Heart right ventricle (tissue), 16 donors: Measurements from ENCODE around the gene ARID5B. TPM values are rescaled to one million over a fixed set of nuclear protein-coding genes. Genes with fewer than 3 reads are reported as not detected.
"Not testable (repeated sequence)": the region's sequence is repeated elsewhere in the genome, so short reads cannot be mapped to it uniquely, and the experiment has no call there.

ENCODE experiments used
- ATAC-seq, 8 donors: fragments of 200-7000 bp; cut with Tn5 transposase; one replicate each; pipeline ENCODE4 v1.9.1; 2020; ENCODE audit warnings: mild to moderate bottlenecking in 8 of 8, moderate library complexity in 8 of 8, moderate number of reproducible peaks in 1 of 8
- DNase-seq, 2 donors: peaks; one replicate each; pipeline ENCODE4 v3.0.0-alpha.2; 2020
- H3K27ac ChIP-seq, 10 donors: fragments of 200-600 bp; sonication (generic) in 2 of 10; one replicate each; pipeline versions ENCODE4 v1.5.0 to v1.8.0; 2020 to 2022; ENCODE audit warnings: mild to moderate bottlenecking in 3 of 10
- H3K27me3 ChIP-seq, 7 donors: fragments of 200-600 bp; one replicate each; pipeline ENCODE4 v1.8.0; 2021 to 2022; ENCODE audit warnings: mild to moderate bottlenecking in 2 of 7
- H3K36me3 ChIP-seq, 9 donors: fragments of 200-600 bp; sonication (generic) in 1 of 9; one replicate each; pipeline versions ENCODE4 v1.5.0 to v1.8.0; 2020 to 2022; ENCODE audit warnings: mild to moderate bottlenecking in 2 of 9
- H3K4me1 ChIP-seq, 9 donors: fragments of 200-600 bp; sonication (generic) in 1 of 9; one replicate each; pipeline versions ENCODE4 v1.5.0 to v1.8.0; 2020 to 2022; ENCODE audit warnings: mild to moderate bottlenecking in 4 of 9
- H3K4me3 ChIP-seq, 10 donors: fragments of 200-600 bp; sonication (generic) in 2 of 10; one replicate each; pipeline versions ENCODE4 v1.5.0 to v1.8.0; 2020 to 2022; ENCODE audit warnings: mild to moderate bottlenecking in 7 of 10, moderate library complexity in 2 of 10
- H3K9me3 ChIP-seq, 11 donors: fragments of 200-600 bp in 10 of 11; sonication (generic) in 2 of 11; one replicate each; pipeline versions ENCODE4 v1.5.0 to v1.8.0; 2013 to 2022; ENCODE audit warnings: mild to moderate bottlenecking in 2 of 11, control low read depth in 1 of 11, moderate library complexity in 1 of 11
- WGBS, 2 donors: extraction: QIAGEN DNeasy Blood & Tissue Kit; methylation state at CpG; one replicate each; pipeline ENCODE4 v1.1.7; 2013; ENCODE audit warnings: inconsistent platforms in 1 of 2; 5-methylcytosine and 5-hydroxymethylcytosine counted together
- intact Hi-C, 10 donors: fragments of 100-400 bp; cut with DNase I; formaldehyde crosslinking; loops; one replicate each; pipeline versions ENCODE4 v1.11.1 to v1.14.2; 2022
- polyA plus RNA-seq, 2 donors: library from polyadenylated mRNA; stranded (reverse); fragments of 200-250 nt; gene quantifications; one replicate each; pipeline ENCODE4 v1.2.3, GENCODE V29; 2013
- total RNA-seq, 10 donors: library from RNA; stranded (reverse); fragmentation: NEBNext Ultra II Directional in 3 of 10; extraction: Animal tissue kit (Norgen Biotek cat#: 25700) in 3 of 10; gene quantifications; one replicate each; pipeline versions ENCODE4 v1.2.1 to v1.2.4, GENCODE V29; 2021 to 2023
- TF ChIP-seq, protein P1 (sequence below), 9 donors: fragments of 200-600 bp; sonication (generic) in 2 of 9; IDR thresholded peaks; one replicate each; pipeline versions ENCODE4 v1.5.0 to v1.8.0; 2021 to 2022; ENCODE audit warnings: antibody characterized with exemption in 9 of 9, mild to moderate bottlenecking in 5 of 9, moderate library complexity in 1 of 9
- donor health status: Arrhythmogenic right ventricular cardiomyopathy.
- donor health status: ischemic (EF 13 %, LVEDD 7.1; RV severe dilation, severe dysfunction).
- donor health status: healthy with polysubstance abuse.
- donor health status: DM: no; HTN: yes; CAD: no.
- donor health status: DM: no; HTN: no; CAD: no.
- donor health status: ischemic (EF 25% LVEDD 6.9; RV normal size, moderate dysfunction).
- donor health status: ischemic (EF 25% LVEDD 5.7; RV mildly dilated, moderate dysfunction).
- donor health status: healthy.
- donor health status: DM: yes; HTN: yes; CAD: no.
- donor health status: Ischemic cardiomyopathy.
- donor health status: ischemic (EF 35%, LVEDD 5.7; RV mildly dilated, moderate dysfunction).
- donor health status: nonischemic (EF 11% LVEDD 7.7; RV severe dilation, severe dysfunction).
- donor health status: DM: yes; HTN: yes; CAD: no.
- donor health status: PGD.
- donor health status: ischemic (EF 29% LVEDD 5.4; RV normal size, mild dysfunction).
- donor health status: nonischemic (EF 23%, LVEDD 6.1; RV moderate dilation, normal function).

Gene ARID5B
- total and polyA plus RNA-seq, 12 donors = 5.3 to 108 (median 25.5) TPM

DNA sequence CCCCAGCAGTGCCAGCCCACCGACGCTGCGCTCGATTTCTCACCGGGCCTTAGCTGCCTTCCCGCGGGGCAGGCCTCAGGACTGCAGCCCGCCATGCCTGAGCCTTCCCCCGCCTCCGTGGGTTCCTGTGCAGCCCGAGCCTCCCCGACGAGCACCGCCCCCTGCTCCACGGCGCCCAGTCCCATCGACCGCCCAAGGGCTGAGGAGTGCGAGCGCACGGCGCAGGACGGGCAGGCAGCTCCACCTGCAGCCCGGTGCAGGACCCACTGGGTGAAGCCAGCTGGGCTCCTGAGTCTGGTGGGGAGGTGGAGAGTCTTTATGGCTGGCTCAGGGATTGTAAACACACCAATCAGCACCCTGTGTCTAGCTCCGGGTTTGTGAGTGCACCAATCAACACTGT, 33.7 kb upstream of the ARID5B start:
- Histone ChIP-seq H3K4me3 (peak overlapping the region; percentile 10 to 63 (median 56)), H3K4me1 (peaks cover 0 to 20% (median 7%) of the 10 kb centered on the region in 9 donors), H3K27ac (peak overlapping the region in 4 of 10 donors; percentile 31 to 69 (median 54))
- not testable (repeated sequence) for H3K9me3 ChIP-seq, ATAC-seq, H3K36me3 ChIP-seq, H3K27me3 ChIP-seq
- 34 to 65% methylated on average over 11 to 25 of the region's 25 CpGs for WGBS, 2 donors
- TF ChIP-seq, protein P1, sequence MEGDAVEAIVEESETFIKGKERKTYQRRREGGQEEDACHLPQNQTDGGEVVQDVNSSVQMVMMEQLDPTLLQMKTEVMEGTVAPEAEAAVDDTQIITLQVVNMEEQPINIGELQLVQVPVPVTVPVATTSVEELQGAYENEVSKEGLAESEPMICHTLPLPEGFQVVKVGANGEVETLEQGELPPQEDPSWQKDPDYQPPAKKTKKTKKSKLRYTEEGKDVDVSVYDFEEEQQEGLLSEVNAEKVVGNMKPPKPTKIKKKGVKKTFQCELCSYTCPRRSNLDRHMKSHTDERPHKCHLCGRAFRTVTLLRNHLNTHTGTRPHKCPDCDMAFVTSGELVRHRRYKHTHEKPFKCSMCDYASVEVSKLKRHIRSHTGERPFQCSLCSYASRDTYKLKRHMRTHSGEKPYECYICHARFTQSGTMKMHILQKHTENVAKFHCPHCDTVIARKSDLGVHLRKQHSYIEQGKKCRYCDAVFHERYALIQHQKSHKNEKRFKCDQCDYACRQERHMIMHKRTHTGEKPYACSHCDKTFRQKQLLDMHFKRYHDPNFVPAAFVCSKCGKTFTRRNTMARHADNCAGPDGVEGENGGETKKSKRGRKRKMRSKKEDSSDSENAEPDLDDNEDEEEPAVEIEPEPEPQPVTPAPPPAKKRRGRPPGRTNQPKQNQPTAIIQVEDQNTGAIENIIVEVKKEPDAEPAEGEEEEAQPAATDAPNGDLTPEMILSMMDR (IDR thresholded peaks at IDR 0.05) = peak in 6 of 9 donors; percentile 9 to 48 (median 28)
- intact Hi-C loops = loop anchor here in 3 of 10 donors (2.0 to 10.0 kb wide), 2 partner anchors 113 to 117 kb away; no protein-coding TSS in a partner anchor
- DNase-seq = peak; percentile 15 to 60

DNA sequence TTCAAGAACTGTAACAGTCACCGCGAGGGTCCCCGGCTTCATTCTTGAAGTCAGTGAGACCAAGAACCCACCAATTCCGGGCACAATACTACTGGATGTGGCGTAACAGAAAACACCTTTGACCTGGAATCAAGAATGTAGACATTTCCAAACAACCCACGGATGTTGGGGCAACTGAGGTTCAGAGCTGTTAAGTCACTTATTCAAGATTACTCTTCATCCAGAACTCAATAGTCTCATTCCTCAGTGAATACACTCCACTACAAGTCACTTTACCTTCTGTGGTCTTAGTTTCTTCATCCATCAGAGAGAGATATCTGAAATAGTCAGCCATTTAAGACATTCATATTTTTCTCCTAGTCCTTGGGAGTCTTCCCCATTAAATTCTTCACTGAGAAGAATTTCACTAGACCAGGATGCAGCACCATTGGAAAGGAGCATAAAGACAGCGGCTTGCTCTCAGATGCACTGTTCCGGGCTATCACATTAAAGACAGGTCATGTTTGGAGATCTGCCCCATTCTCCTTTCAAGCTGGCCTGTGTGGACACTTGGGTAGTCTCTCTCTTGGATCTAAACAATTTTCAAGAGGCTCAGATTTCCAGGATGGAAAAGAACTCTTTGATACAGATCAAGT, 32.3 kb upstream of the ARID5B start:
- ATAC-seq (no peak), DNase-seq (no peak)
- Histone ChIP-seq H3K27ac (no peak overlapping the region), H3K27me3 (no peaks in the 10 kb centered on the region), H3K4me1 (peaks cover 0 to 20% (median 7%) of the 10 kb centered on the region in 9 donors), H3K36me3 (no peaks in the 10 kb centered on the region), H3K9me3 (no peaks in the 10 kb centered on the region), H3K4me3 (peak overlapping the region in 1 of 10 donors; percentile 12)
- TF ChIP-seq, protein P1 (IDR thresholded peaks at IDR 0.05) = no peak
- WGBS, 2 donors = 95 to 98% methylated on average over 8 of the region's 8 CpGs
- intact Hi-C loops = loop anchor here in 3 of 10 donors (2.0 to 10.0 kb wide), 2 partner anchors 114 to 118 kb away; no protein-coding TSS in a partner anchor

DNA sequence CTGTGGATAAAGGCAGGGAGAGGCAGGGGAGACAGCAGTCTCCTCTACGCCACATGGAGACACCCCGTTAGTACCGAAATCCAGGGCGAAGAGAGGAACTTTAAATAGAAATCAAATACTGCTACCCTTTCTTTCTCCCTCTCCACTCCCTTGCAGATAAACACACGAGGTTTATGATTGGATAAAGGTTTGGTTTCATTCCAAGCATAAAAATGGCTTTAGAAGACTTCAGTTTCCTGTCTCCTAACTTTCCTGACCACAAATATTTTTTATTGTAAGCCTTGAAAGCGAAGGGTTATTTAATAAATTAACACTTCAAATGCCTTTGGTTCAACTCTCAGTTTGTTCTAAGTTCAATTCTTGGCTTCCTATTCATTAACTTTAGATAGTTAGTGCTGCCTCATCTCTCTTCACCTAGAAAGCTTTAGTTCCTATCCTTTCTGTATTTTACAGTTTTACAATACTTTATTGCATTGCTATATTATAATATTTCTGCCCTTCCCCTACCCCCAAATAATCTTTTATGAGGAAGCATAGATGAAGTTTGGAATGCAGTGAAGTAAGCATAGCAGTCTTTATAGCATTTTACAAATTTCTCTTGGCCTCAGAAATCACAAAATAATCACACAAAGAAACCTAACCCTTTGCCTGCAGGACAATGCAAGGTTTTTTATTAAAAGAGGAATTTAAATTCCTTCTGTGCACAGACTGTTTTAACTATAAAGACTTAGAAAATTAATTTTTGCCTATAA, 31.5 kb upstream of the ARID5B start:
- Histone ChIP-seq H3K4me3 (peak overlapping the region in 2 of 10 donors; percentile 6 to 12), H3K27me3 (peaks cover 0 to 3% (median 0%) of the 10 kb centered on the region in 7 donors), H3K27ac (peak overlapping the region in 1 of 10 donors; percentile 3), H3K9me3 (no peaks in the 10 kb centered on the region), H3K4me1 (peaks cover 0 to 20% (median 7%) of the 10 kb centered on the region in 9 donors), H3K36me3 (no peaks in the 10 kb centered on the region)
- TF ChIP-seq, protein P1 (IDR thresholded peaks at IDR 0.05) = no peak
- 10 to 13% methylated on average over 6 of the region's 6 CpGs for WGBS, 2 donors
- intact Hi-C loops = loop anchor here in 3 of 10 donors (2.0 to 10.0 kb wide), 2 partner anchors 115 to 119 kb away; no protein-coding TSS in a partner anchor
- ATAC-seq (no peak), DNase-seq (no peak)

DNA sequence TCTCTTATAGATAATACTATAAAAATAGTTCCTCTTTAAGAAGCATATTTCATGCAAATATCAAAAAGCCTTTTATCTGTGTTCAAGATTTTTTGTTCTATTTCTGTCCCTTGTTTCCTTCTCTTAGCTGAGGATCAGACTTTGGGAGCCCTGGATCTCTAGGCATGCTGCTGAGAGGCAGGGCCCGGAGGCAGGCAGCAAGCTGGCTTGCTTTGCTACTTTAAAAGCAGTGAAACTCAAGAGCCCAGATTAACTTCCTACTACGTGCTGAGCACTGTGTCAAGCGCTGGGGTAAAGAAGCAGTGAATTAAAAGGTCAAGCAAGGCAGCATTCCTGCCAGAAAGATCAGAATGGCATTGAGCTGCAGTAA, 31.0 kb upstream of the ARID5B start:
- H3K4me1 ChIP-seq = peaks cover 0 to 20% (median 7%) of the 10 kb centered on the region in 9 donors
- peak overlapping the region in 1 of 10 donors; percentile 6 for H3K4me3 ChIP-seq
- no peak overlapping the region for H3K27ac ChIP-seq
- TF ChIP-seq, protein P1 (IDR thresholded peaks at IDR 0.05) = no peak
- peaks cover 0 to 4% (median 0%) of the 10 kb centered on the region in 7 donors for H3K27me3 ChIP-seq
- intact Hi-C loops = no loop called here
- 40 to 47% methylated on average over 3 of the region's 3 CpGs for WGBS, 2 donors
- DNase-seq (no peak), ATAC-seq (no peak)
- H3K9me3 ChIP-seq = no peaks in the 10 kb centered on the region
- H3K36me3 ChIP-seq = no peaks in the 10 kb centered on the region
